Kidney (tissue), 14 donors: ENCODE data around the gene OR51T1. TPM values are rescaled to one million over a fixed set of nuclear protein-coding genes. Genes with fewer than 3 reads are reported as not detected.

Experiments
- DNase-seq, 5 donors: peaks; one replicate each; pipeline ENCODE4 v3.0.0-alpha.2; 2013 to 2020
- FAIRE-seq: peaks from 2 replicates; lab custom pipeline; 2012; peaks lifted over from hg19 to GRCh38; lab: Jason Lieb, UNC
- H3K27ac ChIP-seq, 2 donors: one replicate each; pipeline ENCODE4 v1.7.0; 2013; ENCODE audit warnings: low read depth in 2 of 2, low read length in 2 of 2, inconsistent platforms in 1 of 2
- H3K27me3 ChIP-seq: one replicate; pipeline ENCODE4 v1.7.1; 2013; ENCODE audit warnings: low read length, inconsistent platforms; ENCODE audit not compliant: control insufficient read depth, insufficient read depth
- H3K36me3 ChIP-seq, 3 donors: one replicate each; pipeline versions ENCODE4 v1.7.0 to v1.7.1; 2013; ENCODE audit warnings: low read length in 3 of 3, control low read depth in 1 of 3, inconsistent platforms in 1 of 3; ENCODE audit not compliant: insufficient read depth in 3 of 3, control insufficient read depth in 2 of 3
- H3K4me1 ChIP-seq, 3 donors: one replicate each; pipeline versions ENCODE4 v1.7.0 to v1.7.1; 2013; ENCODE audit warnings: low read length in 3 of 3, inconsistent platforms in 1 of 3, low read depth in 1 of 3; ENCODE audit not compliant: control insufficient read depth in 2 of 3, insufficient read depth in 2 of 3
- H3K4me3 ChIP-seq, 3 donors: one replicate each; pipeline versions ENCODE4 v1.7.0 to v1.8.1; 2013; ENCODE audit warnings: low read length in 3 of 3, control low read depth in 1 of 3, inconsistent platforms in 1 of 3
- H3K9ac ChIP-seq, 3 donors: one replicate each; pipeline versions ENCODE4 v1.7.0 to v1.7.1; 2013; ENCODE audit warnings: low read length in 3 of 3, control low read depth in 1 of 3, inconsistent platforms in 1 of 3
- H3K9me3 ChIP-seq, 3 donors: one replicate each; pipeline versions ENCODE4 v1.7.0 to v1.7.1; 2013; ENCODE audit warnings: low read length in 3 of 3, control low read depth in 1 of 3, inconsistent platforms in 1 of 3; ENCODE audit not compliant: control insufficient read depth in 2 of 3, insufficient read depth in 1 of 3
- intact Hi-C: fragments of 100-400 bp; cut with DNase I; formaldehyde crosslinking; loops from one replicate; pipeline ENCODE4 v1.11.1; 2022
- polyA plus RNA-seq: library from polyadenylated mRNA; stranded (reverse); fragments of 350-450 nt; fragmentation: Illumina TruSeq; extraction: RNeasy Lipid Tissue Mini Kit (QIAGEN cat#74804); gene quantifications from one replicate; pipeline ENCODE4 v1.2.3, GENCODE V29; 2014; ENCODE audit warnings: low read depth, low replicate concordance; ENCODE audit not compliant: insufficient read depth
- total RNA-seq: library from RNA; stranded (reverse); fragmentation: NEBNext Ultra II Directional; extraction: Animal tissue kit (Norgen Biotek cat#: 25700); gene quantifications from one replicate; pipeline ENCODE4 v1.2.1, GENCODE V29; 2021
- TF ChIP-seq, protein P1 (sequence below): IDR thresholded peaks from 3 replicates; pipeline ENCODE4 v1.5.1; 2012; ENCODE audit warnings: mild to moderate bottlenecking, moderate library complexity, borderline replicate concordance; ENCODE audit not compliant: insufficient read depth; ENCODE audit errors: extremely low read depth
- donor health status: control.
- donor health status: control.
- donor health status: control.
- donor health status: control.
- donor health status: control.
- donor health status: DM: yes; HTN: yes; CAD: no.
- donor health status: Normal renal cell carcinoma (clear cell type).

The OR51T1 gene
- total and polyA plus RNA-seq, 2 donors from 2014 or later, result not detected

DNA sequence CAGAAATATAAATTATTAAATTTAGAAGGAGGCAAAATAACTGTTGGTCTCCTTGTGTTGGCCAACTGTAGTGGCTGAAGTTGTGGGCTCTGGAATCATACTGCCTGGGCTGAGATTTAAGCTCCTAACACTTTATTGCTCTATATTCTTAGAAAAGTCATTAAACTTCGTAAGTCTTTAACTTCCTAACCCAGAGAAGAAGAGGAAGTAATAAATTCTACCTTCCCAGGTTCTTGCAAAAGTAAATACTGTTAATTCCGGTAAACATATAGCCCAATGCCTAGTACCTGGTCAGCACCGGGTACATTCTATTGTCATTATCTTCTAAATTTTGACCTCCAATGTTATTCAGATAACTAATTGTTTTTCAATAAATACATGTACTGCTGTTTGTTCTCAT, 4.5 kb downstream of the OR51T1 start:
- Histone ChIP-seq H3K4me3 (no peak overlapping the region), H3K27ac (no peak overlapping the region), H3K9me3 (no peaks in the 10 kb centered on the region), H3K36me3 (no peaks in the 10 kb centered on the region), H3K9ac (no peak overlapping the region), H3K4me1 (no peaks in the 10 kb centered on the region), H3K27me3 (no peaks in the 10 kb centered on the region)
- FAIRE-seq, result no peak
- intact Hi-C loops, result no loop called here
- DNase-seq, result peak in 1 of 5 donors; percentile 23
- TF ChIP-seq, protein P1, sequence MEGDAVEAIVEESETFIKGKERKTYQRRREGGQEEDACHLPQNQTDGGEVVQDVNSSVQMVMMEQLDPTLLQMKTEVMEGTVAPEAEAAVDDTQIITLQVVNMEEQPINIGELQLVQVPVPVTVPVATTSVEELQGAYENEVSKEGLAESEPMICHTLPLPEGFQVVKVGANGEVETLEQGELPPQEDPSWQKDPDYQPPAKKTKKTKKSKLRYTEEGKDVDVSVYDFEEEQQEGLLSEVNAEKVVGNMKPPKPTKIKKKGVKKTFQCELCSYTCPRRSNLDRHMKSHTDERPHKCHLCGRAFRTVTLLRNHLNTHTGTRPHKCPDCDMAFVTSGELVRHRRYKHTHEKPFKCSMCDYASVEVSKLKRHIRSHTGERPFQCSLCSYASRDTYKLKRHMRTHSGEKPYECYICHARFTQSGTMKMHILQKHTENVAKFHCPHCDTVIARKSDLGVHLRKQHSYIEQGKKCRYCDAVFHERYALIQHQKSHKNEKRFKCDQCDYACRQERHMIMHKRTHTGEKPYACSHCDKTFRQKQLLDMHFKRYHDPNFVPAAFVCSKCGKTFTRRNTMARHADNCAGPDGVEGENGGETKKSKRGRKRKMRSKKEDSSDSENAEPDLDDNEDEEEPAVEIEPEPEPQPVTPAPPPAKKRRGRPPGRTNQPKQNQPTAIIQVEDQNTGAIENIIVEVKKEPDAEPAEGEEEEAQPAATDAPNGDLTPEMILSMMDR, result no peak

DNA sequence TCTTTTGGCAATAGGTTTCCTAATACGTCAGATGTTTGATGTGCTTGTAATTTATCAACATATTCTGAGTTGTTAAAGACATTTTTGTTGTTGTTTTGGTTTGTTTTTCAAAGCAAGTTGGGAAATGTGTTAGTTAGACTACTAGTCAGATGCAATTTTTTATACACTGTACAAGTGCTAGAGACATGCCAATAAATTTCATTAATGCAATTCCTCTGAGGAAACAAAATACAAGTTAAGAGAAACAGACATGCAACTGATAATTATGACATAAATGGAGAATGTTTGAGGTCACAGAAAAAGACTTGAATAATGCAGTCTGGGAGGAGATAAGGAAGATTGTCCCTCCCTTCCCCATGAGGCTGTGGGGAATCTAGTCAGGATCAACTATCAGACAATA, 5.9 kb downstream of the OR51T1 start:
- no peaks in the 10 kb centered on the region for H3K4me1 ChIP-seq
- H3K27ac ChIP-seq, result no peak overlapping the region
- intact Hi-C loops, result no loop called here
- no peaks in the 10 kb centered on the region for H3K27me3 ChIP-seq
- no peak for DNase-seq
- H3K9me3 ChIP-seq, result no peaks in the 10 kb centered on the region
- no peak for FAIRE-seq
- no peak overlapping the region for H3K9ac ChIP-seq
- no peak overlapping the region for H3K4me3 ChIP-seq
- H3K36me3 ChIP-seq, result no peaks in the 10 kb centered on the region
- TF ChIP-seq, protein P1, result no peak

DNA sequence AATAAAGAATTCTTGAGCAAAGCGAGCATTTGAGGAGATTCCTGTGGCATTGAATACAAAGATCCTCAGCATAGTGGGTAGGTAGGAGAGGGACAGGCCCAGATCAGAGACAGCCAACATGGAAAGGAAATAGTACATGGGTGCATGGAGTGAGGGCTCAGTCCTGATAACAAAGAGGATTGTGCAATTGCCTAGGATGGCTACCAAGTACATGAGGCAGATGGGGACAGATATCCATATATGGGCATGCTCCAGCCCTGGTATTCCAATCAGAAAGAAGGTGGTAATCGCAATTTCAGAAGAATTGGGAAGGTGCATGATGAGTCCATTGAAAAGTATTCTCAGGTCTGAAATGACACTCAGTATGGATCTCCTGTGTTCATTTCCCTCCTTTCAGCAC, 8.6 kb downstream of the OR51T1 start:
- H3K36me3 ChIP-seq, result no peaks in the 10 kb centered on the region
- no peak for DNase-seq
- intact Hi-C loops, result no loop called here

More for the DNA sequence above, 8.6 kb downstream of the OR51T1 start:
- FAIRE-seq, result no peak
- no peak overlapping the region for H3K4me3 ChIP-seq
- H3K9ac ChIP-seq, result no peak overlapping the region
- TF ChIP-seq, protein P1, result no peak
- H3K4me1 ChIP-seq, result no peaks in the 10 kb centered on the region
- no peak overlapping the region for H3K27ac ChIP-seq
- H3K27me3 ChIP-seq, result no peaks in the 10 kb centered on the region
- no peaks in the 10 kb centered on the region for H3K9me3 ChIP-seq
